Erythroblast (primary cell): ENCODE results near the gene MADD.

ENCODE experiments used
- GATA1 ChIP-seq: IDR thresholded peaks from 2 replicates; pipeline ENCODE4 v1.6.1; 2011; ENCODE audit warnings: low read depth, mild to moderate bottlenecking, control low read depth, low read length, moderate library complexity
- POLR2A ChIP-seq: IDR thresholded peaks from 2 replicates; pipeline ENCODE4 v1.6.1; 2011; ENCODE audit warnings: mild to moderate bottlenecking, low read length

DNA sequence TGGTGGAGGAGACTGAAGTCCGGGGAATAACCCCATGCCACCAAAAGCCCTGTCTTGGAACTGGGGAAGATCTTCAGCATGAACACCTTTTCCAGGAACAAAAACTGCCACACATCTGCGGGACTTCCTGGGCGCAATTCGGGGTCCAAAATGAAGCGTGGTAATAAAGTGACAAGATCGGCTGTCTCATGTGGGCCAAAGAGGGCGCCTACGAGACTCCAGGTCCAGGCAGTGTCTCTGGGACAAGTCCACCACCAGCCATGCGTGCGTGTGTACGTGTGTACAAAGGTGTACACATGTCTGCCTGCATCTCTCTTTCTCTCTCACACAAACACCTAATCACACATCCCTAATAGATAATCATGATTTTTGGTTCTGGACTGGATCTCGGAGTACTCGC lies 91.5 kb downstream of the MADD start:
- TF ChIP-seq POLR2A = no peak
- no peak for TF ChIP-seq GATA1
